A673 (cell line): ENCODE data around the gene LAMA5. TPM values are rescaled to one million over a fixed set of nuclear protein-coding genes. Genes with fewer than 3 reads are reported as not detected.

ENCODE experiments used
- BruUV-seq: library from RNA; stranded (reverse); fragments of 400-500 nt; replicated peaks from 2 replicates; lab custom pipeline; 2021; lab: Mats Ljungman, UMichigan
- CTCF ChIA-PET: fragments of 300-600 bp; sonication (Branson Sonifier 250); formaldehyde crosslinking; loops from one replicate; lab custom pipeline; 2022; ENCODE audit warnings: antibody characterized with exemption; lab: Charles Lee
- POLR2A ChIA-PET: fragments of 300-600 bp; sonication (Branson Sonifier 250); formaldehyde crosslinking; loops from one replicate; lab custom pipeline; 2022; ENCODE audit warnings: antibody characterized with exemption; ENCODE audit not compliant: low non-redundant PET; lab: Charles Lee
- DNase-seq: peaks from one replicate; pipeline ENCODE4 v3.0.0-alpha.2; 2015; ENCODE audit warnings: low spot score
- H3K27ac ChIP-seq: fragments of 200-600 bp; sonication (generic); 2 replicates; pipeline ENCODE4 v1.5.1; 2016; ENCODE audit warnings: mixed run types, low read depth, mild to moderate bottlenecking, mixed read lengths, antibody characterized with exemption, low read length; ENCODE audit not compliant: poor library complexity, severe bottlenecking
- H3K27me3 ChIP-seq: fragments of 200-600 bp; sonication (generic); replicated peaks from 2 replicates; pipeline ENCODE4 v1.6.1; 2017; ENCODE audit warnings: mixed run types, low read depth, mild to moderate bottlenecking, mixed read lengths, antibody characterized with exemption, low read length; ENCODE audit not compliant: insufficient read depth, poor library complexity
- H3K36me3 ChIP-seq: fragments of 200-600 bp; sonication (generic); 2 replicates; pipeline ENCODE4 v1.6.1; 2016; ENCODE audit warnings: mixed run types, mild to moderate bottlenecking, mixed read lengths, antibody characterized with exemption, low read length; ENCODE audit not compliant: insufficient read depth, poor library complexity, severe bottlenecking
- H3K4me1 ChIP-seq: fragments of 200-600 bp; sonication (generic); 2 replicates; pipeline ENCODE4 v1.6.1; 2017; ENCODE audit warnings: mixed run types, mild to moderate bottlenecking, mixed read lengths, antibody characterized with exemption, low read length; ENCODE audit not compliant: insufficient read depth, poor library complexity, severe bottlenecking
- H3K4me3 ChIP-seq: fragments of 200-600 bp; sonication (generic); 2 replicates; pipeline ENCODE4 v1.5.1; 2016; ENCODE audit warnings: low read depth, mixed run types, mild to moderate bottlenecking, mixed read lengths, low read length; ENCODE audit not compliant: poor library complexity, severe bottlenecking
- H3K9me3 ChIP-seq: fragments of 200-600 bp; sonication (generic); 2 replicates; pipeline ENCODE4 v1.6.1; 2016; ENCODE audit warnings: mixed run types, low read depth, mild to moderate bottlenecking, mixed read lengths, antibody characterized with exemption, low read length; ENCODE audit not compliant: poor library complexity, severe bottlenecking
- EZH2 ChIP-seq: fragments of 200-600 bp; sonication (generic); IDR thresholded peaks from 2 replicates; pipeline ENCODE4 v1.6.1; 2017; ENCODE audit warnings: borderline replicate concordance, low read depth, mild to moderate bottlenecking, mixed read lengths, antibody characterized with exemption, low read length; ENCODE audit not compliant: poor library complexity, severe bottlenecking
- intact Hi-C: fragments of 100-400 bp; cut with micrococcal nuclease; formaldehyde crosslinking; loops from one replicate; pipeline ENCODE4 v1.10.0; 2022; ENCODE audit not compliant: unreplicated experiment
- total RNA-seq: library from RNA; stranded (reverse); gene quantifications from 2 replicates; pipeline ENCODE4 v1.2.3, GENCODE V29; 2021
- TF ChIP-seq, protein P1 (sequence below): fragments of 300-800, 200-600 bp; sonication (generic); conservative IDR thresholded peaks from 2 replicates; pipeline ENCODE4 v1.5.1; 2017; ENCODE audit warnings: low read depth, mild to moderate bottlenecking, antibody characterized with exemption, low read length, moderate library complexity, mixed read lengths

The LAMA5 gene
- total RNA-seq, 1 experiment from 2014 or later: 4.2 TPM

DNA sequence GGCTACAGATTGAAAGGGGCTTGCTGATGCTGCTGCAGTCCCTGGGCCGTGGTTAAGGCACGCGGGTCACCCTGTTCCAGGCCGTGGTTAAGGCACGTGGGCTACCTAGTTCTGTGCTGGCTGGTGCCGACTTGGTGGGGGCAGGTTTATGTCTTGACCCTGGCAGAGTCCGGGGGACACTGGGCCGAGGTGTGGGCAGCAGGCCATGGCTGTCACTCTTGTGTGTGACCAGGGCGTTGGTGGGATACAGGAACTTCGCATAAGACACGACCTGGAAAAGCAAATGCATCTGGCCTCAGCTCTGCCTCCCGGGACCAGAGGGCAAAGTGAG, 26.2 kb upstream of the LAMA5 start:
- intact Hi-C loops: no loop called here
- Histone ChIP-seq H3K27me3 (no peaks in the 10 kb centered on the region), H3K9me3 (no peaks in the 10 kb centered on the region), H3K4me3 (no peak overlapping the region), H3K4me1 (peaks cover 10% of the 10 kb centered on the region), H3K36me3 (peaks cover 34% of the 10 kb centered on the region), H3K27ac (no peak overlapping the region)
- DNase-seq: no peak
- ChIA-PET POLR2A (no interaction called here), CTCF (no interaction called here)
- no TSS peak for BruUV-seq
- TF ChIP-seq, protein P1, sequence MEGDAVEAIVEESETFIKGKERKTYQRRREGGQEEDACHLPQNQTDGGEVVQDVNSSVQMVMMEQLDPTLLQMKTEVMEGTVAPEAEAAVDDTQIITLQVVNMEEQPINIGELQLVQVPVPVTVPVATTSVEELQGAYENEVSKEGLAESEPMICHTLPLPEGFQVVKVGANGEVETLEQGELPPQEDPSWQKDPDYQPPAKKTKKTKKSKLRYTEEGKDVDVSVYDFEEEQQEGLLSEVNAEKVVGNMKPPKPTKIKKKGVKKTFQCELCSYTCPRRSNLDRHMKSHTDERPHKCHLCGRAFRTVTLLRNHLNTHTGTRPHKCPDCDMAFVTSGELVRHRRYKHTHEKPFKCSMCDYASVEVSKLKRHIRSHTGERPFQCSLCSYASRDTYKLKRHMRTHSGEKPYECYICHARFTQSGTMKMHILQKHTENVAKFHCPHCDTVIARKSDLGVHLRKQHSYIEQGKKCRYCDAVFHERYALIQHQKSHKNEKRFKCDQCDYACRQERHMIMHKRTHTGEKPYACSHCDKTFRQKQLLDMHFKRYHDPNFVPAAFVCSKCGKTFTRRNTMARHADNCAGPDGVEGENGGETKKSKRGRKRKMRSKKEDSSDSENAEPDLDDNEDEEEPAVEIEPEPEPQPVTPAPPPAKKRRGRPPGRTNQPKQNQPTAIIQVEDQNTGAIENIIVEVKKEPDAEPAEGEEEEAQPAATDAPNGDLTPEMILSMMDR: no peak
- TF ChIP-seq EZH2: no peak

DNA sequence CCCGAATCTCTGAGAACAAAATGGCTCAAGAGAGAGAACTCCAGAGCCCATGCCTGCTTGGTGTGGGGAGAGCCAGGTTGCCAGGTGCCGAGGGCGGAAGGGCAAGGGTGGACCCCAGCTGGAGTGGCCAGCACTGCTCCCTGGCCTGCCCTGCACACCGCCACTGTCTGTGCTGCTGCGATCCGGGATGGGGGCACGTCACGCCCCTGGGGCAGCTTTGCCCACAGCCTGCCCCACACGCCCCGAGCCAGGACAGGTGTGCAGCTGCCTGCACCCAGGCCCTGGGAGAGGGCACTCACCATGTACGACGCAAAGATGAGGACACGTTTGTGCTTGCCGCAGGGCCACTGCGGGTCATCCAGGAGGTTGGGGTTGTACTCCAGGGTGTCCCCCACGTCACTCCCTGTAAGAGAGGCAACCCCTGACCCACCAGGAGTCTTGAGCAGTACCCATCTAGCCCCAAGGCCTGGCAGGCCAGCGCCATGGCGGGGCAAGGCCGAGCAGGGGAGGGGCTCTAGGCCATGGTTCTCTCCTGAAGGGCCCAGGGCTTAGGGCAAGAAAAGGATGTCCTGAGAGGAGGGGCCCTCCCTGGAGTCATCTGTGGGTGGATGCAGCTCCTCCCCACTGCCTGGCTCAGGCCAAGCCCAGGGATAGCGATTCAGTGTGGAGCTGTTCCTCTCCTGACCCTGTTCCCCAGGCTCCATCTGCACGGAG, 25.7 kb upstream of the LAMA5 start:
- no peaks in the 10 kb centered on the region for H3K27me3 ChIP-seq
- intact Hi-C loops: no loop called here
- no peaks in the 10 kb centered on the region for H3K9me3 ChIP-seq
- DNase-seq: no peak
- no TSS peak for BruUV-seq
- CTCF ChIA-PET: no interaction called here
- POLR2A ChIA-PET: no interaction called here
- peaks cover 39% of the 10 kb centered on the region for H3K36me3 ChIP-seq
- no peak overlapping the region for H3K27ac ChIP-seq
- no peak overlapping the region for H3K4me3 ChIP-seq
- peaks cover 15% of the 10 kb centered on the region for H3K4me1 ChIP-seq
- no peak for TF ChIP-seq EZH2
- TF ChIP-seq, protein P1: no peak

DNA sequence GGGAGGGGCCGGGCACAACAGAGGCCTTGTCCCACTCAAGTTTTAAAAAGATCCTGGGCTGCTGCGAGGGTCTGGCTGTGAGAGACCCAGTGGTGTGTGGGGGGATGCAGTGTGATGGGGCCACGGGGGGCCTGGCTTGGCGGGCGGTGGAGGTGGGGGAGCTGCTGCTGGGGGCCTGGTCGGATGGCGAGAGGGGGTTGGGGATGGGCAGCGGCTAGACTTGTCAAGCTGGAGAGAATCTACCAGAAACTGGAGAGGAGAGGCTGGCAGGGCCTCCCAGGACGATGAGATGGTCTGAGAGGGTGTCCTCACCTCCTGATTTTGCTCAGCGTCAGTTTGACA, 24.9 kb upstream of the LAMA5 start:
- Histone ChIP-seq H3K36me3 (peaks cover 44% of the 10 kb centered on the region), H3K27me3 (no peaks in the 10 kb centered on the region), H3K4me1 (peaks cover 19% of the 10 kb centered on the region), H3K9me3 (no peaks in the 10 kb centered on the region), H3K27ac (no peak overlapping the region), H3K4me3 (no peak overlapping the region)
- CTCF ChIA-PET: no interaction called here
- intact Hi-C loops: no loop called here
- no peak for DNase-seq
- TF ChIP-seq EZH2: no peak
- TF ChIP-seq, protein P1: no peak
- POLR2A ChIA-PET: no interaction called here
- no TSS peak for BruUV-seq
